KMS-11 (cell line): ENCODE results near the gene LEMD2.

Source experiments
- H2AFZ ChIP-seq: fragments of 200-600 bp; sonication (generic); 2 replicates; pipeline ENCODE4 v1.6.1; 2016; ENCODE audit warnings: antibody characterized with exemption, mixed run types, low read depth
- H3K27ac ChIP-seq: fragments of 200-600 bp; sonication (generic); 2 replicates; pipeline ENCODE4 v1.6.1; 2016; ENCODE audit warnings: mild to moderate bottlenecking, mixed run types
- H3K27me3 ChIP-seq: fragments of 200-600 bp; sonication (generic); 2 replicates; pipeline ENCODE4 v1.6.1; 2017; ENCODE audit warnings: mild to moderate bottlenecking, low read depth, mixed run types, moderate library complexity; ENCODE audit not compliant: insufficient read depth
- H3K36me3 ChIP-seq: fragments of 200-600 bp; sonication (generic); 2 replicates; pipeline ENCODE4 v1.6.1; 2017; ENCODE audit warnings: mild to moderate bottlenecking, mixed run types; ENCODE audit not compliant: insufficient read depth
- H3K4me1 ChIP-seq: fragments of 200-600 bp; sonication (generic); 2 replicates; pipeline ENCODE4 v1.6.1; 2016; ENCODE audit warnings: mild to moderate bottlenecking, low read depth, mixed run types; ENCODE audit not compliant: poor library complexity, severe bottlenecking
- H3K4me2 ChIP-seq: fragments of 200-600 bp; sonication (generic); 2 replicates; pipeline ENCODE4 v1.7.0; 2016; ENCODE audit warnings: mild to moderate bottlenecking, mixed run types
- H3K4me3 ChIP-seq: fragments of 200-600 bp; sonication (generic); IDR thresholded peaks from 2 replicates; pipeline ENCODE4 v1.6.1; 2017; ENCODE audit warnings: low read depth, low read length, mixed read lengths; ENCODE audit not compliant: insufficient read depth
- H3K79me2 ChIP-seq: fragments of 200-600 bp; sonication (generic); 2 replicates; pipeline ENCODE4 v1.6.1; 2016; ENCODE audit warnings: low read depth, mixed run types; ENCODE audit not compliant: insufficient read depth
- H3K9ac ChIP-seq: fragments of 200-600 bp; sonication (generic); 2 replicates; pipeline ENCODE4 v1.6.1; 2016; ENCODE audit warnings: mild to moderate bottlenecking, mixed run types
- H4K20me1 ChIP-seq: fragments of 200-600 bp; sonication (generic); 2 replicates; pipeline ENCODE4 v1.6.1; 2016; ENCODE audit warnings: mild to moderate bottlenecking, mixed run types; ENCODE audit not compliant: insufficient read depth
- TF ChIP-seq, protein P1 (sequence below): fragments of 200-600 bp; sonication (generic); conservative IDR thresholded peaks from 2 replicates; pipeline ENCODE4 v1.6.1; 2017; ENCODE audit warnings: low read depth, mild to moderate bottlenecking, antibody characterized with exemption, low read length, moderate library complexity, mixed read lengths

The LEMD2 gene

GRCh38 chr6:33820243-33820642 lies 31.3 kb upstream of the LEMD2 start:
- H3K27me3 ChIP-seq: peaks cover 97% of the 10 kb centered on the region
- H3K9ac ChIP-seq: no peak overlapping the region
- no peaks in the 10 kb centered on the region for H3K4me1 ChIP-seq
- TF ChIP-seq, protein P1, sequence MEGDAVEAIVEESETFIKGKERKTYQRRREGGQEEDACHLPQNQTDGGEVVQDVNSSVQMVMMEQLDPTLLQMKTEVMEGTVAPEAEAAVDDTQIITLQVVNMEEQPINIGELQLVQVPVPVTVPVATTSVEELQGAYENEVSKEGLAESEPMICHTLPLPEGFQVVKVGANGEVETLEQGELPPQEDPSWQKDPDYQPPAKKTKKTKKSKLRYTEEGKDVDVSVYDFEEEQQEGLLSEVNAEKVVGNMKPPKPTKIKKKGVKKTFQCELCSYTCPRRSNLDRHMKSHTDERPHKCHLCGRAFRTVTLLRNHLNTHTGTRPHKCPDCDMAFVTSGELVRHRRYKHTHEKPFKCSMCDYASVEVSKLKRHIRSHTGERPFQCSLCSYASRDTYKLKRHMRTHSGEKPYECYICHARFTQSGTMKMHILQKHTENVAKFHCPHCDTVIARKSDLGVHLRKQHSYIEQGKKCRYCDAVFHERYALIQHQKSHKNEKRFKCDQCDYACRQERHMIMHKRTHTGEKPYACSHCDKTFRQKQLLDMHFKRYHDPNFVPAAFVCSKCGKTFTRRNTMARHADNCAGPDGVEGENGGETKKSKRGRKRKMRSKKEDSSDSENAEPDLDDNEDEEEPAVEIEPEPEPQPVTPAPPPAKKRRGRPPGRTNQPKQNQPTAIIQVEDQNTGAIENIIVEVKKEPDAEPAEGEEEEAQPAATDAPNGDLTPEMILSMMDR: no peak
- H3K79me2 ChIP-seq: no peaks in the 10 kb centered on the region
- no peak overlapping the region for H3K27ac ChIP-seq
- no peak overlapping the region for H3K4me3 ChIP-seq
- no peak overlapping the region for H2AFZ ChIP-seq
- no peaks in the 10 kb centered on the region for H3K36me3 ChIP-seq
- no peak overlapping the region for H3K4me2 ChIP-seq
- H4K20me1 ChIP-seq: no peaks in the 10 kb centered on the region

GRCh38 chr6:33819021-33819420 lies 30.1 kb upstream of the LEMD2 start:
- H4K20me1 ChIP-seq: no peaks in the 10 kb centered on the region
- no peaks in the 10 kb centered on the region for H3K79me2 ChIP-seq
- no peak overlapping the region for H3K9ac ChIP-seq
- H3K36me3 ChIP-seq: no peaks in the 10 kb centered on the region
- H3K4me2 ChIP-seq: no peak overlapping the region
- no peak overlapping the region for H2AFZ ChIP-seq
- H3K27ac ChIP-seq: no peak overlapping the region
- H3K4me1 ChIP-seq: no peaks in the 10 kb centered on the region
- TF ChIP-seq, protein P1: no peak
- H3K27me3 ChIP-seq: peaks cover 94% of the 10 kb centered on the region
- no peak overlapping the region for H3K4me3 ChIP-seq

- Histone ChIP-seq H4K20me1 (no peaks in the 10 kb centered on the region), H3K27me3 (peaks cover 93% of the 10 kb centered on the region), H3K79me2 (no peaks in the 10 kb centered on the region), H2AFZ (no peak overlapping the region), H3K27ac (no peak overlapping the region), H3K9ac (no peak overlapping the region), H3K4me2 (no peak overlapping the region), H3K4me3 (no peak overlapping the region), H3K36me3 (no peaks in the 10 kb centered on the region), H3K4me1 (no peaks in the 10 kb centered on the region)
- TF ChIP-seq, protein P1: no peak
These were observed 29.4 kb upstream of the LEMD2 start for GRCh38 chr6:33818293-33818692.

DNA sequence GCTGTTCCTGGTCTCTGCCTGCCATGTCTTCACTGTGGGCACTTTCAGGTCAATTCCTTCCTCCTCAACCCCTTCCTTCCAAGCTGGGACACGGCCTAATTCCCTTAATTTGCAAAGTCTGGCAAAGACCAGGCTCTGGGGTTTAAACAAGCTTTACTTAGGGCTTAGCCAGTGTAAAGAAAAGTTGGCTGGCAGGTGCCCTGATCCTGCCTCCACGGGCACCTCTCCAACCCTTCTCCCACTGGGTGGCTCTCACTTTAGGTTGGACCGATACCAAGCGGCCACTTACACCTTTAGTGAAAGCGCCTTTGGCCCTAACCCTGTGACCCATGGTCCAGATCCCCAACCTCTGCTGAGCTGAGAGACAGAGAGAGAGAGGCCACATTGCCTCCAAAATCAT lies 28.6 kb upstream of the LEMD2 start:
- no peak overlapping the region for H3K4me2 ChIP-seq
- H3K27me3 ChIP-seq: peaks cover 87% of the 10 kb centered on the region
- no peaks in the 10 kb centered on the region for H3K79me2 ChIP-seq
- TF ChIP-seq, protein P1: no peak
- no peak overlapping the region for H3K9ac ChIP-seq
- no peaks in the 10 kb centered on the region for H3K36me3 ChIP-seq
- H3K4me1 ChIP-seq: no peaks in the 10 kb centered on the region
- no peaks in the 10 kb centered on the region for H4K20me1 ChIP-seq
- H3K27ac ChIP-seq: no peak overlapping the region
- no peak overlapping the region for H3K4me3 ChIP-seq
- H2AFZ ChIP-seq: no peak overlapping the region
